OCI-LY7 (cell line): ENCODE data around the gene ATG10. TPM values are rescaled to one million over a fixed set of nuclear protein-coding genes. Genes with fewer than 3 reads are reported as not detected.

Experiments
- BruUV-seq: library from RNA; stranded (reverse); fragments of 400-500 nt; replicated peaks from 2 replicates; lab custom pipeline; 2021; lab: Mats Ljungman, UMichigan
- CTCF ChIA-PET: fragments of 300-600 bp; sonication (Branson Sonifier 250); formaldehyde crosslinking; loops from one replicate; lab custom pipeline; 2022; ENCODE audit warnings: antibody characterized with exemption; ENCODE audit not compliant: unreplicated experiment; lab: Charles Lee
- POLR2A ChIA-PET: fragments of 300-600 bp; sonication (Branson Sonifier 250); formaldehyde crosslinking; loops from one replicate; lab custom pipeline; 2022; ENCODE audit warnings: antibody characterized with exemption; lab: Charles Lee
- DNase-seq: peaks from one replicate; pipeline ENCODE4 v3.0.0-alpha.2; 2015; ENCODE audit warnings: low spot score
- H2AFZ ChIP-seq: fragments of 200-600 bp; sonication (generic), shearing (Covaris generic); 2 replicates; pipeline ENCODE4 v1.6.1; 2014; ENCODE audit warnings: mild to moderate bottlenecking, antibody characterized with exemption, low read length, moderate library complexity
- H3K27ac ChIP-seq: fragments of 200-600 bp; sonication (generic); 2 replicates; pipeline ENCODE4 v1.5.1; 2014; ENCODE audit warnings: mixed run types, low read depth, mild to moderate bottlenecking, moderate library complexity, low read length, inconsistent platforms; ENCODE audit not compliant: poor library complexity, severe bottlenecking
- H3K36me3 ChIP-seq: fragments of 200-600 bp; sonication (generic); 2 replicates; pipeline ENCODE4 v1.6.1; 2014; ENCODE audit warnings: mild to moderate bottlenecking, antibody characterized with exemption, low read length, moderate library complexity, mixed read lengths; ENCODE audit not compliant: insufficient read depth
- H3K4me1 ChIP-seq: fragments of 200-600 bp; sonication (generic); 2 replicates; pipeline ENCODE4 v1.5.1; 2014; ENCODE audit warnings: mild to moderate bottlenecking, low read length; ENCODE audit not compliant: insufficient read depth, poor library complexity, severe bottlenecking
- H3K4me2 ChIP-seq: fragments of 200-600 bp; sonication (generic); 2 replicates; pipeline ENCODE4 v1.6.1; 2014; ENCODE audit warnings: mild to moderate bottlenecking, low read length
- H3K4me3 ChIP-seq: fragments of 200-600 bp; sonication (generic); 2 replicates; pipeline ENCODE4 v1.5.1; 2014; ENCODE audit warnings: mild to moderate bottlenecking, low read depth, low read length; ENCODE audit not compliant: poor library complexity, severe bottlenecking
- H3K79me2 ChIP-seq: fragments of 200-600 bp; sonication (generic); 2 replicates; pipeline ENCODE4 v1.6.1; 2016; ENCODE audit warnings: low read depth, mild to moderate bottlenecking, low read length, moderate library complexity, mixed read lengths; ENCODE audit not compliant: insufficient read depth
- H3K9me2 ChIP-seq: fragments of 200-600 bp; sonication (generic); 2 replicates; pipeline ENCODE4 v1.6.1; 2016; ENCODE audit warnings: mild to moderate bottlenecking, low read length, mixed read lengths; ENCODE audit not compliant: insufficient read depth
- H3K9me3 ChIP-seq: fragments of 200-600 bp; sonication (generic); 2 replicates; pipeline ENCODE4 v1.6.1; 2014; ENCODE audit warnings: mild to moderate bottlenecking, mixed run types, low read length, mixed read lengths
- H4K20me1 ChIP-seq: fragments of 200-600 bp; sonication (generic); 2 replicates; pipeline ENCODE4 v1.6.1; 2014; ENCODE audit warnings: mild to moderate bottlenecking, antibody characterized with exemption, low read length, moderate library complexity, mixed read lengths; ENCODE audit not compliant: insufficient read depth
- CTCF ChIP-seq: fragments of 200-600 bp; sonication (generic); conservative IDR thresholded peaks from 2 replicates; pipeline ENCODE4 v1.5.1; 2014; ENCODE audit warnings: mild to moderate bottlenecking, antibody characterized with exemption, low read length, moderate library complexity, mixed read lengths
- EZH2phosphoT487 ChIP-seq: fragments of 200-600 bp; sonication (generic); IDR thresholded peaks from 2 replicates; pipeline ENCODE4 v1.6.1; 2018; ENCODE audit warnings: low read depth, borderline replicate concordance, mild to moderate bottlenecking, mixed run types, antibody characterized with exemption, low read length, moderate library complexity, mixed read lengths
- intact Hi-C: fragments of 100-400 bp; cut with micrococcal nuclease; formaldehyde crosslinking; loops from one replicate; pipeline ENCODE4 v1.10.0; 2022; ENCODE audit not compliant: unreplicated experiment
- total RNA-seq, 2 experiments: library from RNA; depleted of rRNA in 1 of 2; stranded (reverse); fragments of >200 nt in 1 of 2; shearing (Covaris generic) in 1 of 2; gene quantifications; 2 replicates each; pipeline ENCODE4 v1.2.3, GENCODE V29; 2014 to 2022

Gene ATG10
- total RNA-seq, 2 experiments from 2014 or later, result 5.4 to 14.8 TPM

- BruUV-seq, result no TSS peak
- Histone ChIP-seq H3K4me2 (no peak overlapping the region), H3K4me1 (no peaks in the 10 kb centered on the region), H3K36me3 (no peaks in the 10 kb centered on the region), H4K20me1 (no peaks in the 10 kb centered on the region), H3K9me2 (no peaks in the 10 kb centered on the region), H3K79me2 (no peaks in the 10 kb centered on the region), H2AFZ (no peak overlapping the region), H3K9me3 (no peaks in the 10 kb centered on the region), H3K27ac (no peak overlapping the region), H3K4me3 (no peak overlapping the region)
- ChIA-PET POLR2A (interaction anchor here (0.6 to 1.2 kb wide), 3 partner anchors 12 to 779 kb away, joined by 3 to 4 read pairs (median 3); no protein-coding TSS in a partner anchor), CTCF (no interaction called here)
- TF ChIP-seq EZH2phosphoT487 (no peak), CTCF (no peak)
- intact Hi-C loops, result no loop called here
- DNase-seq, result no peak
Measured at GRCh38 chr5:82147860-82148573, 176.2 kb downstream of the ATG10 start.

- Histone ChIP-seq H3K4me3 (no peak overlapping the region), H3K9me2 (no peaks in the 10 kb centered on the region), H3K27ac (no peak overlapping the region), H2AFZ (no peak overlapping the region), H3K36me3 (no peaks in the 10 kb centered on the region), H3K4me2 (no peak overlapping the region), H4K20me1 (no peaks in the 10 kb centered on the region), H3K9me3 (no peaks in the 10 kb centered on the region), H3K79me2 (no peaks in the 10 kb centered on the region), H3K4me1 (no peaks in the 10 kb centered on the region)
- TF ChIP-seq EZH2phosphoT487 (no peak), CTCF (no peak)
- ChIA-PET CTCF (no interaction called here), POLR2A (interaction anchor here (0.6 to 1.2 kb wide), 4 partner anchors 11 to 111 kb away, joined by 3 read pairs; no protein-coding TSS in a partner anchor)
- DNase-seq, result no peak
- BruUV-seq, result no TSS peak
- intact Hi-C loops, result no loop called here
Measured at GRCh38 chr5:82149434-82149833, 177.6 kb downstream of the ATG10 start.

GRCh38 chr5:82150559-82150958 is 178.7 kb downstream of the ATG10 start:
- POLR2A ChIA-PET, result interaction anchor here (0.6 to 1.5 kb wide), 2 partner anchors 9 to 175 kb away, joined by 3 read pairs; no protein-coding TSS in a partner anchor

More at GRCh38 chr5:82150559-82150958, 178.7 kb downstream of the ATG10 start:
- TF ChIP-seq EZH2phosphoT487 (no peak), CTCF (no peak)
- Histone ChIP-seq H3K36me3 (no peaks in the 10 kb centered on the region), H3K27ac (no peak overlapping the region), H3K79me2 (no peaks in the 10 kb centered on the region), H3K9me3 (no peaks in the 10 kb centered on the region), H3K4me2 (no peak overlapping the region), H3K4me3 (no peak overlapping the region), H3K9me2 (no peaks in the 10 kb centered on the region), H3K4me1 (no peaks in the 10 kb centered on the region), H2AFZ (no peak overlapping the region), H4K20me1 (no peaks in the 10 kb centered on the region)
- intact Hi-C loops, result no loop called here
- no TSS peak for BruUV-seq
- CTCF ChIA-PET, result no interaction called here
- DNase-seq, result no peak
